DMS114 treated with DMSO at 0.1 percent for 48 hours (cell line): ENCODE data around the gene SGO2.
"Not testable (repeated sequence)": the region's sequence is repeated elsewhere in the genome, so short reads cannot be mapped to it uniquely, and the experiment has no call there.

Source experiments
- DNase-seq: peaks from one replicate; lab custom pipeline; 2025; ENCODE audit not compliant: unreplicated experiment; lab: John Stamatoyannopoulos, UW

SGO2 gene

DNA sequence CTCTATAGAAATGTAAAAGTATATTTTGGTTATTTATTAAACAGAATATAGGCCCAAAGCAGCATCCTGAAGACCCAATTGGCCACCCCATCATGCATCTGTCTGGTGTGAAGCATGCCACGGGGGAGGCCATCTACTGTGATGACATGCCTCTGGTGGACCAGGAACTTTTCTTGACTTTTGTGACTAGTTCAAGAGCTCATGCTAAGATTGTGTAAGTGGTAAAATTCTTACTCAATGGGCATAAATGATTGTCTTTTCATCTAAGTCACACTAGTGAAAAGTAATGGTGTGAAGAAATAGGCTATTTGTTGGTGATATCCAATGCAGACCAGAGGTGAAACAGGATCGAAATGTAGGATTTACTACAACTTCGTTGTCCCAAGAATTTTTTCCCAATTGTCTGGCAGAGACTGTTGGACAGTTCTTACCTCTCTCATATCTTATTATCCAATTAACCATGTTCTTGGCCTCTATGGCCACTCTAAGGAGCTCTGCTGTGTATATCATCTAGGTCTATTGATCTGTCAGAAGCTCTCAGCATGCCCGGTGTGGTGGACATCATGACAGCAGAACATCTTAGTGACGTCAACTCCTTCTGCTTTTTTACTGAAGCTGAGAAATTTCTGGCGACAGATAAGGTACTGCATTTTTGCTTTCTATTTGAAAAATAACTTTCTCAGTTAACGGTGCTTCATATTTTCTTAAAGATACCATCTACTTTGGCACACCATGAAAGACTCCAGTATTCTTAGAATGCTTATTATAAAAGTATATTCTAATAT is 94.8 kb downstream of the SGO2 start:
- no peak for DNase-seq

DNA sequence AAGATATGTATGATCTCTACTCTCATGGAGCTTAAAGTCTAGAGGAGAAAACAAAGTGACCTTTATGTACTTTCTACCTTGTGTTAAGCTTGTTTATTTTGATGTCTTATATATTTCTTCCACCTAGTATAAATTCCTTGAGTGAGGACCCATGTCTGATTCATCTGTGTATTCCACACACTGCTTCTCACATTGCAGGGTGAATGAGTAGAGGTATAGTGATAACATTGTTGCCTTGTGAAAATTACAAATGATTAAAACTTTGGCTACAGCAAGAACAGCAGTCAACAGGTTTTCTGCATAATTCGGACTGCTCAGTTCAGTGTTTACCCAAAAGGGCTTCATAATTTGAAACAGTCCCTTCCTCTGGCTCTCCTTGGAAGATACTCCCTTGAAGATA is 96.1 kb downstream of the SGO2 start:
- no peak for DNase-seq

DNA sequence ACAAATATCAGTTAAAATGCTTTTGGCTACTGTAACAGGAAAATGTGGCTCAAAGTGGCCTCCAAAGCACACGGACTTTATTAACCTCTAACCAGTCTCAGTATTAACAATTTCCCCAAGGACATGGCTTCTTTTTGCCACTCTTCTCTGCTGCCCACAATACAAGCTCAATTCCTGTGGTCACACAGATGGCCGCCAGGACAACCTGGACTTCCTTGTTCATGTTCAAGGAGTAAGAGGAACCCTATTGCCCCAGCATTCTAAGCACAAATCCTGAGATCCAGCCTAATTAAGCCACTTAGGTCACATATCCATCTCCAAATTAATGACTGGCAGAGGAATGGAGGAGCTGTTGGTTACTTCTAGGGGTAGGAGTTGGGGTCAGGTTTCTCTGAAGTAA is 98.0 kb downstream of the SGO2 start:
- no peak for DNase-seq

DNA sequence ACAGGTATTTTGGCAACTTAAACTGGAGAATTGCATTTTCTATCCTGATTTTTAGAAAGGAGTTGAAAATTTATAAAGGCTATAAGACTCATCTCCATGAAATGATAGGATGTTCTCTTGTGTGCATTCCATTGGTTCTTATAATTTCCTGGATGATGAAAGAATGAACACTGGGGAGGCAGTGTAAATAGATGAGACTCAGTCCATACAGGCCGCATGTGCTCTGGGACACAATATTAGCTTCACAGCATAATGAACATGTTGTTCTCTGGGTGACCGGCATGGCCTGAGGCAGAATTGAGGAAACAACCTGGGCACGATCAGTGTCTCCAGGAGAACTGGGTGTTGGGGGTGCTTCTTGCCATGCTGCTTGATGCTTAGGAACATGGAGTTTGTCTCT is 98.7 kb downstream of the SGO2 start:
- no peak for DNase-seq

DNA sequence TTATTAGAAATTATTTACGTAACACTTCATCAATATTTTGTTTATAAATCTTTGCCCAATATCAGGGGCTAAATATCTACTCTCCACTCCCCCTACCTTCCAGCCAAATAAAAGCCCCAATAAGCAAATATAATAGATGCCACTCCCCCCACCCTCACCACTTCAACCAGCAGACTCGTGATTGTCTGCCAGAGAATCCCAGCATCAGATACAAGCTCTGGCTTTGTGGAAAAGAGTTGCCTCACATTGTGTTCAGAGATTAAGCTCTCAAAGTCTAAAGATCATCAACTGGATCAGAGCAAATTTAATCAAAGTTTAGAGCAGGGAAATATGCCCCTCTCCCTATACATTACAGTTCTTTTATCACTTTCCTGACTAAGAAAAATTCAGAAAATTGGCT is 99.3 kb downstream of the SGO2 start:
- no peak for DNase-seq

DNA sequence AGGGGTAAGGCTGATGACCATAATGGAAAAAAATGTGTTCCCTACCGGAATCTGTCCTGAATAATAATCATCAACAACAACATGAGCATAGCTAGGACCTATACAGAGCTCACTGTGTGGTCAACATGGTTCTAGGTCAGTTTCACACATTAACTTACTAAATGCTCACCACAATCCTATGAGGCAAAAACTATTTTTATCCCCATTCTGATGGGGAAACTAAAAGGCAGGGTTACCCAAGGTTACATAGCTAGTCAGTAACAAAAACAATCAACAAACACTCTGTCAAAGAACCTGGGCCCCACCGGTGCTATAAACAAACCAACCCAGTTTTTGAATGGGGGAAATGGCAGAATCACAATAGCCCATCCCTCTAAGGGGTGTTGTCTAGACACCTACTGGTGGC is 100.0 kb downstream of the SGO2 start:
- no peak for DNase-seq

DNA sequence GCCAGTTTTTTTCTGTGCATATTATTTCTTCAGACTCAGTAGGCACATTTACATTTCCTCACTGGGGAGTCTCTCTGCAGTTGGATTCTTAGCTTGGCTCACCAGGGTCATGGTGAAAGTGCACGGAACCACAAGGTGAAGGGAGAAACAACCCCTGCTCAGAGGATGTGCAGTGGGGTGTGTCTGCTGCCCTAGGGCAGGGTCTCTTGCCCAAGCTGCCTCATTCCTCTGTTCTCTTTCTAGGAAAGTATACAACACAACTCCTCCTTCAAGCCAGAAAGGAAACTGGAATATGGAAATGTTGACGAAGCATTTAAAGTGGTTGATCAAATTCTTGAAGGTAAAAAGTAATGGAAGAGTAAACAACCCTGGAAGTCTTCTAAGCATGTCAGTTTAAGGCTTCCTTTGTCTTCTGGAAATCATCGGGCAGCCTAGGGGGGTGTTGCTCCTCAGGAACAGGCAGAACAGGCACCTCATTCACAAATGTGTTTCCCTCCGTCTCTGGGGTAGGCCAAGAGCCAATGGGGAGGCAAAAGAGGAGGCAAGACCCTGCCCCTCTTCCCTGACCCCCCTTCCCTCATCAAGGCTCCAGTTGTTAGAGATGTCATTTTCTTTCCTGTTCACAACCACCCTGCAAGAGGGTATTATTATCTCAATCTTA is 101.2 kb downstream of the SGO2 start:
- DNase-seq: no peak

DNA sequence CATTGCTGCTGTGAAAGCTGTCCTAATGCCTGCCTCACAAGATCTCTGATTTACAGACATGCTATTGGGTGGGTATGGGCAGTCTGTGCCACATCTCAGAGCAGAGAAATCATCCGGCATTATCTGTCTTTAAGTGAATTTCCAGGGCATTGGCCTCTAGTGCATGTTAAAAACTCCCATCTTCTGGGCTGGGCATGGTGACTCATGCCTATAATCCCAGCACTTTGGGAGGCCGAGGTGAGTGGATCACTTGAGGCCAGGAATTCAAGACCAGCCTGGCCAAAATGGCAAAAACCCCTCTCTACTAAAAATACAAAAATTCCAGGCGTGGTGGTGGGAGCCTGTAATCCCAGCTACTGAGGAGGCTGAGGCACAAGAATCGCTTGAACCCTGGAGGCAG is 102.5 kb downstream of the SGO2 start:
- DNase-seq: not testable (repeated sequence)

DNA sequence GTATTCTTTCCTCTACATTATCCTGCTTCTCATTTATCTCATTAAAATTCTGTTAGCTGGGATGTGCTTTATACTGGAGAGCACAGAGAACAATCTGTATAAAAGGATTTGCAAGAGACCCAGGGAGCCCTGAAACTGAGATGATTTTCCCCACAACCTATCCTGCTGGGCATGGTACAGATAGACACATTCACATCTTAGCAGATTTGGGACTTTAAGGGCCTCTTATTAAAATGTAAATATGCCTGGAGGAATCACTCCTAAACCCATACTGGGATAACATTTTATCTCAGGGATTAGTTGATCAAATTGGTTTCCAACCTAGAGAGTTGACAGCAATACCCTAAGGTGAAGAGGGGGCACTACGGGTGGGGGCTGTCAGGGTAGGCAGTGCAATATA is 105.3 kb downstream of the SGO2 start:
- DNase-seq: no peak
